K562 (cell line): Measurements from ENCODE around the gene CLCF1.

Experiments
- HMGN3 ChIP-seq: IDR thresholded peaks from 2 replicates; pipeline ENCODE4 v1.6.1; 2011; ENCODE audit warnings: borderline replicate concordance, low read depth, mild to moderate bottlenecking, mixed read lengths, low read length; ENCODE audit not compliant: insufficient read length; ENCODE audit errors: extremely low read depth
- RAD21 ChIP-seq, 2 experiments: fragments of 250-450 bp in 1 of 2; fragments of 450-650 bp in 1 of 2; sonication (Bioruptor Pico) in 1 of 2; formaldehyde crosslinking in 1 of 2; IDR thresholded peaks in 1 of 2; conservative IDR thresholded peaks in 1 of 2; 2 replicates each; pipeline versions ENCODE4 v1.4.0 to v1.8.0; 2020 to 2022; ENCODE audit warnings: mild to moderate bottlenecking in 2 of 2, moderate library complexity in 1 of 2

DNA sequence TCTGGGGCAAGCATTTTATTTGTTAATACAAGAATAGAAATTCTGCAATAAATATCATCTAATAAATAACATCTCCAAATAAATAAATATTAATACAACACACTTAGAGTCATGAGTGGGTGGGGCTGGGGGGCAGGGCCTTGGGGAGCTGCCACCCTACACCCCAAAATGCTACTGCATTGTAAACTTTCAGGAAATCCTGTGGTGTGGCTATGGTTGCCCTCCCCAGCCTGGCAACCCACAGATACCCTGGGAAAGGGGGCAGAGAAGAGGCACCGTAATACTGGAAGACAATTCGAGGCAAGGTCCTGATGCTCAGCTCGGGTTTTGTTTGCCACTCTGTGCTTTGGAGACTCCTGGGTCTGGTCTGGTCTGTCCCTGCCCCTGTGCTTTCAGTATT lies 9.2 kb downstream of the CLCF1 start:
- TF ChIP-seq HMGN3 (no peak), RAD21 (CRISPR knock-in tag; conservative IDR thresholded peaks at IDR 0.05 in 1 of 2, IDR thresholded peaks at IDR 0.05 in 1 of 2) (no peak)
